HepG2 (cell line): ENCODE data around the gene CBFA2T2. TPM values are rescaled to one million over a fixed set of nuclear protein-coding genes. Genes with fewer than 3 reads are reported as not detected.

Experiments used
- EEA1 ChIP-seq: sonication (generic); formaldehyde crosslinking; IDR thresholded peaks from 2 replicates; pipeline ENCODE4 v1.5.1; 2020; ENCODE audit warnings: mild to moderate bottlenecking, missing genetic modification reagents, borderline replicate concordance
- HOMEZ ChIP-seq: IDR thresholded peaks from 2 replicates; pipeline ENCODE4 v1.6.1; 2016; ENCODE audit warnings: low read depth
- RARA ChIP-seq: IDR thresholded peaks from 2 replicates; pipeline ENCODE4 v1.6.1; 2016; ENCODE audit warnings: missing genetic modification reagents, missing compliant biosample characterization
- SIX4 ChIP-seq: sonication (generic); formaldehyde crosslinking; IDR thresholded peaks from 2 replicates; pipeline ENCODE4 v1.4.0; 2020; ENCODE audit warnings: missing genetic modification reagents
- TGIF2 ChIP-seq: IDR thresholded peaks from 2 replicates; pipeline ENCODE4 v1.6.1; 2016; ENCODE audit warnings: control low read depth, missing compliant biosample characterization
- TRAFD1 ChIP-seq: sonication (generic); formaldehyde crosslinking; IDR thresholded peaks from 2 replicates; pipeline ENCODE4 v1.5.1; 2020; ENCODE audit warnings: missing genetic modification reagents, mild to moderate bottlenecking, borderline replicate concordance
- ZNF510 ChIP-seq: sonication (generic); formaldehyde crosslinking; IDR thresholded peaks from 2 replicates; pipeline ENCODE4 v1.4.0; 2020; ENCODE audit warnings: low read depth, mild to moderate bottlenecking, missing genetic modification reagents
- ZNF615 ChIP-seq: sonication (generic); formaldehyde crosslinking; IDR thresholded peaks from 2 replicates; pipeline ENCODE4 v1.5.0; 2020; ENCODE audit warnings: mild to moderate bottlenecking, missing genetic modification reagents, borderline replicate concordance
- polyA plus RNA-seq, 8 experiments: library from polyadenylated mRNA; depleted of rRNA in 3 of 8; stranded (reverse) in 7 of 8; unstranded in 1 of 8; fragments of >200 nt; fragmentation: Illumina TruSeq in 4 of 8; extraction: Trizol in 4 of 8; gene quantifications; 2 replicates each; pipeline versions ENCODE4 v1.2.1 to v1.2.3, GENCODE V29; 2011 to 2016; ENCODE audit warnings: low read depth in 4 of 8, missing spikeins in 1 of 8, mixed read lengths in 1 of 8; ENCODE audit not compliant: insufficient read depth in 1 of 8
- total RNA-seq, 5 experiments: library from RNA; depleted of rRNA; stranded (reverse); fragments of >200 nt; fragmentation: Illumina TruSeq; extraction: Trizol; gene quantifications; 2 replicates each; pipeline ENCODE4 v1.2.3, GENCODE V29; 2016; ENCODE audit warnings: low read depth in 1 of 5
- TF ChIP-seq, protein P1 (sequence below), 2 experiments: fragments of 450-650 bp in 1 of 2; sonication (generic) in 1 of 2; formaldehyde crosslinking in 1 of 2; IDR thresholded peaks; 2 replicates each; pipeline versions ENCODE4 v1.6.1 to v1.8.0; 2016 to 2022; ENCODE audit warnings: antibody characterized with exemption in 1 of 2, mild to moderate bottlenecking in 1 of 2, missing genetic modification reagents in 1 of 2
- TF ChIP-seq, protein P2 (sequence below): IDR thresholded peaks from 2 replicates; pipeline ENCODE4 v1.6.1; 2016; ENCODE audit warnings: missing compliant biosample characterization, missing genetic modification reagents, borderline replicate concordance
- TF ChIP-seq, protein P3 (sequence below): sonication (generic); formaldehyde crosslinking; IDR thresholded peaks from 2 replicates; pipeline ENCODE4 v1.4.0; 2020; ENCODE audit warnings: missing genetic modification reagents, mild to moderate bottlenecking, borderline replicate concordance

The CBFA2T2 gene
- total and polyA plus RNA-seq, 2 of the 13 experiments (the other 11 are each of a cell fraction or from before 2014, with no cell fraction given), result 6.3 to 21.2 TPM

- peak; percentile 86; the same call in 1 of the 2 replicates for TF ChIP-seq TRAFD1
- 0 out of 2 replicates have a peak, but pooled peaks have one; percentile 5 for TF ChIP-seq SIX4 (CRISPR knock-in tag)
- peak; percentile 74; the same call in 1 of the 2 replicates for TF ChIP-seq EEA1 (CRISPR knock-in tag)
- TF ChIP-seq TGIF2 (CRISPR knock-in tag), result peak; percentile 73
- TF ChIP-seq, protein P1, sequence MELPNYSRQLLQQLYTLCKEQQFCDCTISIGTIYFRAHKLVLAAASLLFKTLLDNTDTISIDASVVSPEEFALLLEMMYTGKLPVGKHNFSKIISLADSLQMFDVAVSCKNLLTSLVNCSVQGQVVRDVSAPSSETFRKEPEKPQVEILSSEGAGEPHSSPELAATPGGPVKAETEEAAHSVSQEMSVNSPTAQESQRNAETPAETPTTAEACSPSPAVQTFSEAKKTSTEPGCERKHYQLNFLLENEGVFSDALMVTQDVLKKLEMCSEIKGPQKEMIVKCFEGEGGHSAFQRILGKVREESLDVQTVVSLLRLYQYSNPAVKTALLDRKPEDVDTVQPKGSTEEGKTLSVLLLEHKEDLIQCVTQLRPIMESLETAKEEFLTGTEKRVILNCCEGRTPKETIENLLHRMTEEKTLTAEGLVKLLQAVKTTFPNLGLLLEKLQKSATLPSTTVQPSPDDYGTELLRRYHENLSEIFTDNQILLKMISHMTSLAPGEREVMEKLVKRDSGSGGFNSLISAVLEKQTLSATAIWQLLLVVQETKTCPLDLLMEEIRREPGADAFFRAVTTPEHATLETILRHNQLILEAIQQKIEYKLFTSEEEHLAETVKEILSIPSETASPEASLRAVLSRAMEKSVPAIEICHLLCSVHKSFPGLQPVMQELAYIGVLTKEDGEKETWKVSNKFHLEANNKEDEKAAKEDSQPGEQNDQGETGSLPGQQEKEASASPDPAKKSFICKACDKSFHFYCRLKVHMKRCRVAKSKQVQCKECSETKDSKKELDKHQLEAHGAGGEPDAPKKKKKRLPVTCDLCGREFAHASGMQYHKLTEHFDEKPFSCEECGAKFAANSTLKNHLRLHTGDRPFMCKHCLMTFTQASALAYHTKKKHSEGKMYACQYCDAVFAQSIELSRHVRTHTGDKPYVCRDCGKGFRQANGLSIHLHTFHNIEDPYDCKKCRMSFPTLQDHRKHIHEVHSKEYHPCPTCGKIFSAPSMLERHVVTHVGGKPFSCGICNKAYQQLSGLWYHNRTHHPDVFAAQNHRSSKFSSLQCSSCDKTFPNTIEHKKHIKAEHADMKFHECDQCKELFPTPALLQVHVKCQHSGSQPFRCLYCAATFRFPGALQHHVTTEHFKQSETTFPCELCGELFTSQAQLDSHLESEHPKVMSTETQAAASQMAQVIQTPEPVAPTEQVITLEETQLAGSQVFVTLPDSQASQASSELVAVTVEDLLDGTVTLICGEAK (IDR thresholded peaks at IDR 0.05), result no peak
- TF ChIP-seq, protein P1 (CRISPR knock-in tag; IDR thresholded peaks at IDR 0.05), result peak; percentile 90
- TF ChIP-seq, protein P2, sequence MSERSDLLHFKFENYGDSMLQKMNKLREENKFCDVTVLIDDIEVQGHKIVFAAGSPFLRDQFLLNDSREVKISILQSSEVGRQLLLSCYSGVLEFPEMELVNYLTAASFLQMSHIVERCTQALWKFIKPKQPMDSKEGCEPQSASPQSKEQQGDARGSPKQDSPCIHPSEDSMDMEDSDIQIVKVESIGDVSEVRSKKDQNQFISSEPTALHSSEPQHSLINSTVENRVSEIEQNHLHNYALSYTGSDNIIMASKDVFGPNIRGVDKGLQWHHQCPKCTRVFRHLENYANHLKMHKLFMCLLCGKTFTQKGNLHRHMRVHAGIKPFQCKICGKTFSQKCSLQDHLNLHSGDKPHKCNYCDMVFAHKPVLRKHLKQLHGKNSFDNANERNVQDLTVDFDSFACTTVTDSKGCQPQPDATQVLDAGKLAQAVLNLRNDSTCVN (CRISPR knock-in tag), result peak; percentile 79
- TF ChIP-seq RARA (CRISPR knock-in tag), result 0 out of 2 replicates have a peak, but pooled peaks have one; percentile 12
- no peak for TF ChIP-seq HOMEZ
- TF ChIP-seq ZNF510, result peak; percentile 93; the same call in 1 of the 2 replicates
- peak; percentile 92; the same call in 1 of the 2 replicates for TF ChIP-seq ZNF615 (CRISPR knock-in tag)
- TF ChIP-seq, protein P3, sequence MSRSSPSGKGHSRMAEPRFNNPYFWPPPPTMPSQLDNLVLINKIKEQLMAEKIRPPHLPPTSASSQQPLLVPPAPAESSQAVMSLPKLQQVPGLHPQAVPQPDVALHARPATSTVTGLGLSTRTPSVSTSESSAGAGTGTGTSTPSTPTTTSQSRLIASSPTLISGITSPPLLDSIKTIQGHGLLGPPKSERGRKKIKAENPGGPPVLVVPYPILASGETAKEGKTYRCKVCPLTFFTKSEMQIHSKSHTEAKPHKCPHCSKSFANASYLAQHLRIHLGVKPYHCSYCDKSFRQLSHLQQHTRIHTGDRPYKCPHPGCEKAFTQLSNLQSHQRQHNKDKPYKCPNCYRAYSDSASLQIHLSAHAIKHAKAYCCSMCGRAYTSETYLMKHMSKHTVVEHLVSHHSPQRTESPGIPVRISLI, result peak; percentile 51; the same call in 1 of the 2 replicates
Measured at GRCh38 chr20:33674294-33675135, 184.6 kb downstream of the CBFA2T2 start, which contains the start of gene NECAB3 (continued).
